Activated T-cell treated with anti-CD3 and anti-CD28 coated beads for 48 hours (primary cell): Measurements from ENCODE around the gene ZCCHC14.
"Not testable (repeated sequence)": the region's sequence is repeated elsewhere in the genome, so short reads cannot be mapped to it uniquely, and the experiment has no call there.

ENCODE experiments used
- DNase-seq: peaks from one replicate; pipeline ENCODE4 v3.0.0-alpha.2; 2020; ENCODE audit warnings: low read depth

The ZCCHC14 gene

GRCh38 chr16:87477209-87477981, 15.4 kb downstream of the ZCCHC14 start:
- not testable (repeated sequence) for DNase-seq

GRCh38 chr16:87474566-87474996, 18.2 kb downstream of the ZCCHC14 start:
- DNase-seq: no peak

- no peak for DNase-seq
Observed at GRCh38 chr16:87474017-87474416, 18.8 kb downstream of the ZCCHC14 start.

GRCh38 chr16:87472935-87473334, 19.9 kb downstream of the ZCCHC14 start:
- DNase-seq: no peak

GRCh38 chr16:87472142-87472778, 20.6 kb downstream of the ZCCHC14 start:
- no peak for DNase-seq

- DNase-seq: no peak
Observed at GRCh38 chr16:87471278-87472141, 21.3 kb downstream of the ZCCHC14 start.

- no peak for DNase-seq
Observed at GRCh38 chr16:87470332-87470731, 22.5 kb downstream of the ZCCHC14 start.

- DNase-seq: no peak
Observed at GRCh38 chr16:87469169-87469568, 23.7 kb downstream of the ZCCHC14 start.

GRCh38 chr16:87468550-87468949, 24.3 kb downstream of the ZCCHC14 start:
- no peak for DNase-seq

- no peak for DNase-seq
Observed at GRCh38 chr16:87466975-87467501, 25.8 kb downstream of the ZCCHC14 start.

- no peak for DNase-seq
Observed at GRCh38 chr16:87465879-87466278, 26.9 kb downstream of the ZCCHC14 start.

- DNase-seq: no peak
Observed at GRCh38 chr16:87465306-87465705, 27.5 kb downstream of the ZCCHC14 start.

GRCh38 chr16:87464691-87465300, 28.0 kb downstream of the ZCCHC14 start:
- DNase-seq: peak; percentile 38

- DNase-seq: peak; percentile 34
Observed at GRCh38 chr16:87463722-87464690, 28.8 kb downstream of the ZCCHC14 start.

GRCh38 chr16:87461466-87461991, 31.3 kb downstream of the ZCCHC14 start:
- DNase-seq: no peak

GRCh38 chr16:87460936-87461335, 31.9 kb downstream of the ZCCHC14 start:
- no peak for DNase-seq

- DNase-seq: no peak
Observed at GRCh38 chr16:87459833-87460232, 33.0 kb downstream of the ZCCHC14 start.

GRCh38 chr16:87459027-87459426, 33.8 kb downstream of the ZCCHC14 start:
- no peak for DNase-seq

GRCh38 chr16:87458424-87458915, 34.4 kb downstream of the ZCCHC14 start:
- DNase-seq: no peak

GRCh38 chr16:87457709-87458423, 35.0 kb downstream of the ZCCHC14 start:
- DNase-seq: peak; percentile 55
